GM18519 (cell line): Measurements from ENCODE around the gene XRN2.
"Not testable (repeated sequence)": the region's sequence is repeated elsewhere in the genome, so short reads cannot be mapped to it uniquely, and the experiment has no call there.

Source experiments
- ATAC-seq: cut with Tn5 transposase; IDR thresholded peaks from one replicate; pipeline ENCODE4 v1.9.1; 2021; ENCODE audit warnings: mild to moderate bottlenecking, moderate library complexity; ENCODE audit not compliant: unreplicated experiment, low FRiP score

XRN2 gene

DNA sequence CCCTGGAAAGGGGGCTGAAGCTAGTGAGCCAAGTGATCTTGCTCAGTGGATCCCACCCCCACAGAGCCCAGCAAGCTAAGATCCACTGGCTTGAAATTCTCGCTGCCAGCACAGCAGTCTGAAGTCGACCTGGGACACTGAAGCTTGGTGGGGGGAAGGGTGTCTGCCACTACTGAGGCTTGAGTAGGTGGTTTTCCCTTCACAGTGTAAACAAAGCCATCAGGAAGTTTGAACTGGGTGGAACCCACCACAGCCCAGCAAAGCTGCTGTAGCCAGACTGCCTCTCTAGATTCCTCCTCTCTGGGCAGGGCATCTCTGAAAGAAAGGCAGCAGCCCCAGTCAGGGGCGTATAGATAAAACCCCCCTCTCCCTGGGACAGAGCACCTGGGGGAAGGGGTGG, 110.9 kb downstream of the XRN2 start:
- not testable (repeated sequence) for ATAC-seq

- not testable (repeated sequence) for ATAC-seq
Measured at GRCh38 chr20:21419147-21419546, 116.0 kb downstream of the XRN2 start.

DNA sequence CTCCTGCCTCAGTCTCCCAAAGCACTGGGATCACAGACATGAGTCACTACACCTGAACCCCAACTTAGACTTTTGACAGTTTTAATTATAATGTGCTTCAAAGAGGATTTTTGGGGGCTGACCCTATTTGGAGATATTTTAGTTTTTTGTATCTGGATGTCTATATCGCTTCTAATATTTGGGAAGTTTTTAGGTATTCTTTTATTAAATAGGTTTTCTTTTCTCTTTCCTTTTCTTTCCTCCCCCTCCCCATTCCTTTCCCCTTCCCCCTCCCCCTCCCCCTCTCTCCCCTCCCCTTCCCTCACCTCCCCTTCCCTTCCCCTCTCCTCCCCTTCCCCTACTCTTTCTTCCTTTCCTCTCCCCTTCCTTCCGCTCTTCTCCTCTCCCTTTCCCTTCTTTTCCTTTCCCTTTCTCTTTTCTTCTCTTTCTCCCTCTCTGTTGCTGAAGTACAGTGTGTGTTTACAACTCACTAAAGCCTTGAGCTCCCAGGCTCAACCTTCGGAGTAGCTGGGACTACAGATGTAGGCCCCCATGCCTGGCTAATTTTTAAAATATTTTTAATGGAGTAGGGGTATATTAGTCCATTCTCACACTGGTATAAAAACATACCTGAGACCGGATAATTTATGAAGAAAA, 118.6 kb downstream of the XRN2 start:
- no peak for ATAC-seq

- not testable (repeated sequence) for ATAC-seq
Measured at GRCh38 chr20:21423712-21424111, 120.6 kb downstream of the XRN2 start.

GRCh38 chr20:21424846-21425245, 121.7 kb downstream of the XRN2 start:
- no peak for ATAC-seq

DNA sequence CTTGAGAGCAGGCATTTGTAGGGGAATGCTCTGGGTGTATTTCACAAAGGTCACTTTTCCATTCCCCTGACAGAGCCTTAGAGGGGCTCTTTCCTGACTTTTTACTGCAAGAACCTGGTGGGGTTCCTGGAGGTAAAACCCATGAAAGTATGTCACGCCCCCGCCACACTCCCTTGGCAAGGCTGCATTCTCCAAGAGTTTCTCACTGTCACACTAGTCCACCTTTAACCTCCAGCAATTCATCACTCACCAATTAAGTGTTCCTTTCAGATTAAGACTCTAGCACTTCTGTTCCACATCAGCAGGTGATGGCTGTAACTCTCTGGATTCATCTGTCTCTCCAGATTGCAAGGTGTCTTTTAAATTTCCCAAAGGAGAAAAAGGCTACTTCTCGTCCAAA, 126.9 kb downstream of the XRN2 start:
- no peak for ATAC-seq

DNA sequence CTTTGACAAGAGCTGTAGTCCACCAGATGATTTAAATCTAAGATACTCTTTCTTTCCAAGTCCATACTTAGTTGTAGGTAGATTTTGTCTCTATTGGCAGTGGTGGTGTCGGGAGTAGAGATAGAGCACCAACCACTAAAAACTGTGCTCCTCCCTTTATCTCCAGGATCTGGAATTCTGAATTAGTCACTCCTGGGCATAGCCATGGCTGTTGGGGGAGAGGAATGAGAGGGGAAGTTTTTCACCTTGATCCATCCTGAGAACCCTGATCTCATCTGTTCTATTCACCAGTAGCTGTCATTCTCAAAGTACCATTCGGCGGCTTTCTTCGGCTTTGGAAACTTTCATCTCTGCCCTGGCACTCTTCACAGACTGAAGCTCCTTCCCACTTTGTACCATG, 129.8 kb downstream of the XRN2 start:
- ATAC-seq = no peak

DNA sequence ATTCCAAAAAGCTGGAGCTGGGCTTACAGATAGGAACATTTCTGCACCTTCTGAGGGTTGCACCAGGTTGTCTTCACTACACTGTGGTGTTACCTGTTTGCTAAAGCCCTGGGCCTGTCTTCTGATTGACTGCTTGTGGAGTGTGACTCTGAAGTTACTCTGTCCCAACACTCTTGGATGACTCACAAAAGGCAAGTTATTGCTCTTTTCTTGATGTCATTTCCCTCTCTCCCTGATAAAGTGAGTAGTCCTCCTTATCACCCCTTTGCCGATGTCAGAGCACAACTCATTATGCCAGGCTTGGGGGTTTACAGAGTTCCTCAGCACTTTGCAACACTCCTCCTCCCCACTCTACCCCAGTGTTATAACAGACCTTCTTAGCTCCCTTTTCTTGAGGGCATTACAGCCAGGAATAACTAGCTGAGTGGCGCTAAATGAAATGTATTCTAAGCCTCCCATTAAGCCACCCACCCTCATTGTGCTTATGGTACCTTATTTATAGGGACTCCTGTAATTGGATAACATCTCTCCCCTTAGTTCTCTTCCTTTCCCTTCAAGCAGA, 130.3 kb downstream of the XRN2 start:
- no peak for ATAC-seq

GRCh38 chr20:21435576-21435975, 132.4 kb downstream of the XRN2 start:
- no peak for ATAC-seq

DNA sequence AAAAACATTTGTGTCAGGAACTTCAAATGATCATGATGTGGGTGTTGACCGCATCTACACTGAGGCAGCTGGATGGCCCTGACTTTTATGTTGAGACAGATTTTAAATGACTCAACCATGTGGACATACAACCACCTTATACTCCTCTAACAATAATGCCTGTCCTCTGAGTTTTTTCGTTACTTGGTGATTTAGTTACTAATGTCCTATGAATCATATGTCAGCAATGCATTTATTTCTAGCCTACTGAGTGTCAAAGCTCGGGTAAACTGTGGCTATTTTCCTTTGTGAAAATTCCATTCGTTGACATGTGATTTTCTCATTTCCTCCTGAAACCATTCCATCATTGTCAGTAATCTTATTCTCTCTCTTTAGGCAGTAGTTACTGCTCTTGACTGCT, 133.1 kb downstream of the XRN2 start:
- ATAC-seq = no peak

DNA sequence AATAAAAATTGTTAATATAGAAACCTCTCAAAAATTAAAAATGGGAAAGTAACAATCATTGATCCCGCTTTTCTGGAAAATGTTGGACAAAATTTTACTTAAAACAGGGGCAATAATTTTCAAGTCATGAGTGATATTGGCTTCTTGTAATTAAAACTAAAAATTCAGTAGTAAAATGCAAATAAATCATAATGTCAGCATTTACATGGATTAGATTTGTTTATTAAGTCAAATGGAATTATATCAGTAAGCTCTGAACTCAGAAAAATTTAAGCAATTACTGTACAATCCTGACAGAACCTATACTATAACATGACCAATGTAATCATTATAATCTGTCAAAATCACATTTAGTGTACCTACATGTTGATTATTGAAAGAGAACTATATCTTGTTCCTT, 134.1 kb downstream of the XRN2 start:
- no peak for ATAC-seq

- no peak for ATAC-seq
Measured at GRCh38 chr20:21437816-21438215, 134.7 kb downstream of the XRN2 start.
